KOPT-K1 (cell line): ENCODE results near the gene TMEM171.

Experiments used
- H3K27ac ChIP-seq: fragments of 200-600 bp; sonication (generic); 2 replicates; pipeline ENCODE4 v1.5.1; 2016; ENCODE audit warnings: antibody characterized with exemption, mild to moderate bottlenecking, low read depth, low read length; ENCODE audit not compliant: poor library complexity, severe bottlenecking
- H3K36me3 ChIP-seq: fragments of 200-600 bp; sonication (generic); 2 replicates; pipeline ENCODE4 v1.5.1; 2017; ENCODE audit warnings: antibody characterized with exemption, mild to moderate bottlenecking, low read length, moderate library complexity; ENCODE audit not compliant: insufficient read depth
- H3K9me3 ChIP-seq: fragments of 200-600 bp; sonication (generic); 2 replicates; pipeline ENCODE4 v1.5.1; 2017; ENCODE audit warnings: antibody characterized with exemption, low read length, mild to moderate bottlenecking; ENCODE audit not compliant: insufficient read depth, poor library complexity, severe bottlenecking

TMEM171 gene

GRCh38 chr5:73114044-73114688 is 6.2 kb upstream of the TMEM171 start:
- H3K27ac ChIP-seq: no peak overlapping the region
- H3K36me3 ChIP-seq: no peaks in the 10 kb centered on the region

GRCh38 chr5:73115399-73116051 is 4.8 kb upstream of the TMEM171 start:
- Histone ChIP-seq H3K9me3 (no peaks in the 10 kb centered on the region), H3K27ac (no peak overlapping the region)

More at GRCh38 chr5:73114044-73114688, 6.2 kb upstream of the TMEM171 start:
- H3K9me3 ChIP-seq: no peaks in the 10 kb centered on the region

GRCh38 chr5:73116506-73116905 is 3.9 kb upstream of the TMEM171 start:
- Histone ChIP-seq H3K9me3 (no peaks in the 10 kb centered on the region), H3K27ac (no peak overlapping the region), H3K36me3 (no peaks in the 10 kb centered on the region)

More at GRCh38 chr5:73115399-73116051, 4.8 kb upstream of the TMEM171 start:
- H3K36me3 ChIP-seq: no peaks in the 10 kb centered on the region

GRCh38 chr5:73117088-73117740 is 3.2 kb upstream of the TMEM171 start:
- no peak overlapping the region for H3K27ac ChIP-seq
- H3K9me3 ChIP-seq: no peaks in the 10 kb centered on the region
- H3K36me3 ChIP-seq: no peaks in the 10 kb centered on the region

- Histone ChIP-seq H3K36me3 (no peaks in the 10 kb centered on the region), H3K27ac (no peak overlapping the region), H3K9me3 (no peaks in the 10 kb centered on the region)
Measured at GRCh38 chr5:73118391-73118973, 1.9 kb upstream of the TMEM171 start.

GRCh38 chr5:73119451-73120157 is 771 bp upstream of the TMEM171 start:
- Histone ChIP-seq H3K9me3 (no peaks in the 10 kb centered on the region), H3K36me3 (no peaks in the 10 kb centered on the region), H3K27ac (no peak overlapping the region)

- no peak overlapping the region for H3K27ac ChIP-seq
- H3K36me3 ChIP-seq: no peaks in the 10 kb centered on the region
- no peaks in the 10 kb centered on the region for H3K9me3 ChIP-seq
Measured at GRCh38 chr5:73121119-73121463, 716 bp downstream of the TMEM171 start.

GRCh38 chr5:73122875-73123810 is 2.8 kb downstream of the TMEM171 start:
- no peak overlapping the region for H3K27ac ChIP-seq
- no peaks in the 10 kb centered on the region for H3K9me3 ChIP-seq
- H3K36me3 ChIP-seq: no peaks in the 10 kb centered on the region

- no peaks in the 10 kb centered on the region for H3K36me3 ChIP-seq
- H3K9me3 ChIP-seq: no peaks in the 10 kb centered on the region
Measured at GRCh38 chr5:73125289-73125688, 4.9 kb downstream of the TMEM171 start.

GRCh38 chr5:73126381-73126780 is 6.0 kb downstream of the TMEM171 start:
- no peaks in the 10 kb centered on the region for H3K36me3 ChIP-seq
- H3K9me3 ChIP-seq: no peaks in the 10 kb centered on the region
- H3K27ac ChIP-seq: no peak overlapping the region

More at GRCh38 chr5:73125289-73125688, 4.9 kb downstream of the TMEM171 start:
- no peak overlapping the region for H3K27ac ChIP-seq

- Histone ChIP-seq H3K27ac (no peak overlapping the region), H3K36me3 (no peaks in the 10 kb centered on the region), H3K9me3 (no peaks in the 10 kb centered on the region)
Measured at GRCh38 chr5:73126957-73127356, 6.6 kb downstream of the TMEM171 start.

GRCh38 chr5:73129143-73129542 is 8.8 kb downstream of the TMEM171 start:
- H3K36me3 ChIP-seq: no peaks in the 10 kb centered on the region
- H3K9me3 ChIP-seq: no peaks in the 10 kb centered on the region
- no peak overlapping the region for H3K27ac ChIP-seq

GRCh38 chr5:73130811-73131210 is 10.4 kb downstream of the TMEM171 start:
- H3K9me3 ChIP-seq: no peaks in the 10 kb centered on the region
- no peaks in the 10 kb centered on the region for H3K36me3 ChIP-seq
- H3K27ac ChIP-seq: no peak overlapping the region
